Stimulated activated naive B cell treated with anti-CD40 and anti-IgM and Interleukin-4, amounts not matched to agents 10 μg/mL and 1 μg/mL and 100 μg/mL, for 72 hours (primary cell): ENCODE measurements around the gene PIP4K2A.

ENCODE experiments used
- ATAC-seq, 2 donors: fragments of 150-1000 bp; cut with Tn5 transposase; replicated peaks; 2 replicates each; pipeline ENCODE4 v1.10.0; 2021; ENCODE audit warnings: moderate library complexity in 1 of 2
- DNase-seq: peaks from one replicate; pipeline ENCODE4 v3.0.0; 2021
- H3K27ac Mint-ChIP-seq: one replicate; pipeline ENCODE4 v1.8.0; 2022; ENCODE audit warnings: mild to moderate bottlenecking, mixed read lengths
- H3K27me3 Mint-ChIP-seq, 2 donors: one replicate each; pipeline ENCODE4 v1.8.0; 2022; ENCODE audit warnings: mixed read lengths in 2 of 2
- H3K36me3 Mint-ChIP-seq, 2 donors: one replicate each; pipeline ENCODE4 v1.8.0; 2022; ENCODE audit warnings: mixed read lengths in 2 of 2, mild to moderate bottlenecking in 1 of 2
- H3K4me1 Mint-ChIP-seq, 2 donors: one replicate each; pipeline ENCODE4 v1.8.0; 2022; ENCODE audit warnings: mixed read lengths in 2 of 2, mild to moderate bottlenecking in 1 of 2
- H3K4me3 Mint-ChIP-seq, 2 donors: one replicate each; pipeline ENCODE4 v1.8.0; 2022; ENCODE audit warnings: mild to moderate bottlenecking in 2 of 2, mixed read lengths in 2 of 2, moderate library complexity in 1 of 2
- H3K9me3 Mint-ChIP-seq, 2 donors: one replicate each; pipeline ENCODE4 v1.8.0; 2022; ENCODE audit warnings: mixed read lengths in 2 of 2, mild to moderate bottlenecking in 1 of 2

The PIP4K2A gene

GRCh38 chr10:22553452-22553995 lies 160.9 kb downstream of the PIP4K2A start:
- Mint-ChIP-seq H3K36me3 (peaks cover 12 to 23% of the 10 kb centered on the region in 2 donors), H3K27me3 (no peaks in the 10 kb centered on the region), H3K4me1 (peaks cover 1 to 9% of the 10 kb centered on the region in 2 donors), H3K4me3 (no peak overlapping the region), H3K9me3 (no peaks in the 10 kb centered on the region), H3K27ac (no peak overlapping the region)
- no peak for DNase-seq
- ATAC-seq: no peak

- H3K4me1 Mint-ChIP-seq: peaks cover 1 to 9% of the 10 kb centered on the region in 2 donors
- peaks cover 12 to 28% of the 10 kb centered on the region in 2 donors for H3K36me3 Mint-ChIP-seq
- H3K4me3 Mint-ChIP-seq: no peak overlapping the region
- H3K27ac Mint-ChIP-seq: no peak overlapping the region
- ATAC-seq (no peak), DNase-seq (no peak)
- H3K27me3 Mint-ChIP-seq: no peaks in the 10 kb centered on the region
- no peaks in the 10 kb centered on the region for H3K9me3 Mint-ChIP-seq
These were observed 161.4 kb downstream of the PIP4K2A start for GRCh38 chr10:22552888-22553378.

GRCh38 chr10:22551681-22552365 lies 162.6 kb downstream of the PIP4K2A start:
- no peak for ATAC-seq
- no peaks in the 10 kb centered on the region for H3K9me3 Mint-ChIP-seq
- no peak overlapping the region for H3K27ac Mint-ChIP-seq
- H3K4me3 Mint-ChIP-seq: no peak overlapping the region
- H3K4me1 Mint-ChIP-seq: peaks cover 1 to 9% of the 10 kb centered on the region in 2 donors
- H3K36me3 Mint-ChIP-seq: peaks cover 20 to 39% of the 10 kb centered on the region in 2 donors
- no peak for DNase-seq
- no peaks in the 10 kb centered on the region for H3K27me3 Mint-ChIP-seq

GRCh38 chr10:22550732-22551131 lies 163.6 kb downstream of the PIP4K2A start:
- Mint-ChIP-seq H3K27ac (no peak overlapping the region), H3K4me3 (no peak overlapping the region), H3K9me3 (no peaks in the 10 kb centered on the region), H3K36me3 (peaks cover 27 to 44% of the 10 kb centered on the region in 2 donors), H3K27me3 (no peaks in the 10 kb centered on the region), H3K4me1 (peaks cover 1 to 9% of the 10 kb centered on the region in 2 donors)
- ATAC-seq (peak in 1 of 2 donors; percentile 27), DNase-seq (peak; percentile 21)

- Mint-ChIP-seq H3K27ac (no peak overlapping the region), H3K4me1 (peaks cover 1 to 9% of the 10 kb centered on the region in 2 donors), H3K4me3 (no peak overlapping the region), H3K9me3 (no peaks in the 10 kb centered on the region), H3K36me3 (peaks cover 31 to 55% of the 10 kb centered on the region in 2 donors), H3K27me3 (no peaks in the 10 kb centered on the region)
- DNase-seq (no peak), ATAC-seq (no peak)
These were observed 166.0 kb downstream of the PIP4K2A start for GRCh38 chr10:22548344-22548743.

GRCh38 chr10:22545643-22546042 lies 168.7 kb downstream of the PIP4K2A start:
- no peaks in the 10 kb centered on the region for H3K27me3 Mint-ChIP-seq

GRCh38 chr10:22544325-22545068 lies 169.9 kb downstream of the PIP4K2A start:
- Mint-ChIP-seq H3K4me3 (no peak overlapping the region), H3K9me3 (no peaks in the 10 kb centered on the region), H3K36me3 (peaks cover 33 to 65% of the 10 kb centered on the region in 2 donors), H3K27ac (peak overlapping the region; percentile 78), H3K4me1 (peaks cover 0 to 3% of the 10 kb centered on the region in 2 donors), H3K27me3 (no peaks in the 10 kb centered on the region)
- ATAC-seq: no peak
- DNase-seq: no peak

More at GRCh38 chr10:22545643-22546042, 168.7 kb downstream of the PIP4K2A start:
- ATAC-seq: no peak
- no peak for DNase-seq
- no peak overlapping the region for H3K27ac Mint-ChIP-seq
- peaks cover 34 to 61% of the 10 kb centered on the region in 2 donors for H3K36me3 Mint-ChIP-seq
- H3K4me3 Mint-ChIP-seq: no peak overlapping the region
- peaks cover 0 to 3% of the 10 kb centered on the region in 2 donors for H3K4me1 Mint-ChIP-seq
- H3K9me3 Mint-ChIP-seq: no peaks in the 10 kb centered on the region

GRCh38 chr10:22542773-22543172 lies 171.6 kb downstream of the PIP4K2A start:
- peak overlapping the region; percentile 11 for H3K27ac Mint-ChIP-seq
- H3K4me3 Mint-ChIP-seq: no peak overlapping the region
- peaks cover 47 to 67% of the 10 kb centered on the region in 2 donors for H3K36me3 Mint-ChIP-seq
- H3K27me3 Mint-ChIP-seq: no peaks in the 10 kb centered on the region
- ATAC-seq (no peak), DNase-seq (no peak)
- peaks cover 2 to 9% of the 10 kb centered on the region in 2 donors for H3K4me1 Mint-ChIP-seq
- no peaks in the 10 kb centered on the region for H3K9me3 Mint-ChIP-seq

GRCh38 chr10:22541900-22542299 lies 172.5 kb downstream of the PIP4K2A start:
- no peak overlapping the region for H3K27ac Mint-ChIP-seq
- H3K4me3 Mint-ChIP-seq: no peak overlapping the region
- H3K9me3 Mint-ChIP-seq: no peaks in the 10 kb centered on the region
- peaks cover 2 to 9% of the 10 kb centered on the region in 2 donors for H3K4me1 Mint-ChIP-seq
- ATAC-seq (no peak), DNase-seq (no peak)
- H3K27me3 Mint-ChIP-seq: no peaks in the 10 kb centered on the region
- peaks cover 50 to 65% of the 10 kb centered on the region in 2 donors for H3K36me3 Mint-ChIP-seq

- peaks cover 2 to 9% of the 10 kb centered on the region in 2 donors for H3K4me1 Mint-ChIP-seq
- H3K9me3 Mint-ChIP-seq: no peaks in the 10 kb centered on the region
- no peak overlapping the region for H3K4me3 Mint-ChIP-seq
- peaks cover 58 to 74% of the 10 kb centered on the region in 2 donors for H3K36me3 Mint-ChIP-seq
- no peaks in the 10 kb centered on the region for H3K27me3 Mint-ChIP-seq
- peak overlapping the region; percentile 56 for H3K27ac Mint-ChIP-seq
- no peak for ATAC-seq
- no peak for DNase-seq
These were observed 174.6 kb downstream of the PIP4K2A start for GRCh38 chr10:22539579-22540298.

GRCh38 chr10:22537810-22538209 lies 176.6 kb downstream of the PIP4K2A start:
- no peak for DNase-seq
- no peak overlapping the region for H3K4me3 Mint-ChIP-seq
- no peak for ATAC-seq
- no peaks in the 10 kb centered on the region for H3K9me3 Mint-ChIP-seq
- no peaks in the 10 kb centered on the region for H3K27me3 Mint-ChIP-seq
- H3K27ac Mint-ChIP-seq: no peak overlapping the region
- peaks cover 64 to 78% of the 10 kb centered on the region in 2 donors for H3K36me3 Mint-ChIP-seq
- peaks cover 2 to 9% of the 10 kb centered on the region in 2 donors for H3K4me1 Mint-ChIP-seq

GRCh38 chr10:22536620-22537019 lies 177.8 kb downstream of the PIP4K2A start:
- Mint-ChIP-seq H3K9me3 (no peaks in the 10 kb centered on the region), H3K27ac (no peak overlapping the region), H3K4me3 (no peak overlapping the region), H3K4me1 (peaks cover 2 to 14% of the 10 kb centered on the region in 2 donors), H3K27me3 (no peaks in the 10 kb centered on the region), H3K36me3 (peaks cover 58 to 69% of the 10 kb centered on the region in 2 donors)
- no peak for DNase-seq
- no peak for ATAC-seq

GRCh38 chr10:22534849-22535604 lies 179.4 kb downstream of the PIP4K2A start:
- DNase-seq (no peak), ATAC-seq (no peak)
- no peak overlapping the region for H3K4me3 Mint-ChIP-seq
- no peaks in the 10 kb centered on the region for H3K27me3 Mint-ChIP-seq
- H3K36me3 Mint-ChIP-seq: peaks cover 58 to 64% of the 10 kb centered on the region in 2 donors
- no peak overlapping the region for H3K27ac Mint-ChIP-seq
- peaks cover 2 to 15% of the 10 kb centered on the region in 2 donors for H3K4me1 Mint-ChIP-seq
- no peaks in the 10 kb centered on the region for H3K9me3 Mint-ChIP-seq
